ENCODE data around the gene USO1.

Gene USO1

DNA sequence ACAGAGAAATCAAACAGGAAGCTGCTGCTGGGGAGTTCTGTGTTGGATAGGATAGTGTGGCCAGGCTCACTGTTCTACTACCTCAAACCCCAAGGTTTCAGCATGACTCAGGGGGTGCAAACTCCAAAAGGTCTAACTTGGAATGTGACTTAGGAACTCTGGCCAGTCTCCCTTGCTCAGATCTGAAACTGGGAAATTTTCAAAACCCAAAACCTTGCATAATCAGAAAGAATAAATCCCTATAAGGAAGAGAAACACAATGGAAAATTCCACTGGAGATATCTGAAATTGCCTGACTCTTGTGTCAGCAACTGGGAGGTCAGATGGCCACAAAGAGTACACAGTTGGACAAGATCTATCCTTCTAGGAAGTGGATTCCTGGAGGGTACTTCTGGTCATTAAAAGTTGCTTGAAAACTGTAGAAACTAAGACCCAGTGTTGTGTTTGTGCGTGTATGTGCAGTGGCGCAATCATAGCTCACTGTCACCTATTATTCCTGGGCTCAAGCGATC is 119.8 kb downstream of the USO1 start:
- DNase-seq (ENCODE audit: low spot score) = no peak

DNA sequence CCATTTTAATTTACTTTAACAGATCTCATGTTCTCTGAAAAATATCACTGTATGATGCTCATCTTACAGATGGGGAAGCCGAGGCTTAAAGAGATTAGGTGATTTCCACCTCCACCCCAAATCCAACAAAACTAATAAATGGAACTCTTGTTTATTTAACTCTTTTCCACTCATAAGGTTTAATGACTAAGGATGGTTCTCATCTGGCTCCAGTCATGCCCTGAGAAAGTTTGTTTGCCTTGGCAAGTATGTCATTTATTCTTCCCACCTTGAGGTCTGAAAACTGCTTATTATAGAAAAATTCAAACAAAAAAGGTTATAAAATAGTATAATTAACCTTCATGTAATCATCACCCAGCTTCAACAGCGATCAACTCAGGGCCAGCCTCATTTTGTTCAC is 121.6 kb downstream of the USO1 start:
- no peak for DNase-seq (ENCODE audit: low spot score)

DNA sequence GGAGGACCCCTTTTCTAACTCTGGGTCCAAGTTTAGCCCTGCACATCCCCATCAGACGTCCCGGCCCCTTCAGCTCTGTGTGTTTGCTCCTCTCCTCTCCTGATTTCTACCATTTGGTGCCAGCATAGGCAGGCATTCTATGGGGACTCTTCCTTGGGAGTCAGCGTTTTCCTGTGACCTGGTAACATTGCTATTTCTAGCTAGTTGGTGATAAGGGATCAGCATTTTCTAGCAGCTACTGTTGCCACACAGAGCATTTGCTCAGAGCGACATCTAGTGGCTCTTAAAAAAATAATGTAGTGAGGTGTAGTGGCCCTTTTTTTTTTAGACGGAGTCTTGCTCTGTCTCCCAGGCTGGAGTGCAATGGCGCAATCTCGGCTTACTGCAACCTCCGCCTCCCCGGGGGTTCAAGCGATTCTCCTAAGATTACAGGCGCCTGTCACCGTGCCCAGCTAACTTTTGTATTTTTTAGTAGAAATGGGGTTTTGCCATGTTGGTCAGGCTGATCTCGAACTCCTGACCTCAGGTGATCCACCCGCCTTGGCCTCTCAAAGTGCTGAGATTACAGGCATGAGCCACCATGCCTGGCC is 123.9 kb downstream of the USO1 start:
- peak; percentile 91 for DNase-seq (ENCODE audit: low spot score)

DNA sequence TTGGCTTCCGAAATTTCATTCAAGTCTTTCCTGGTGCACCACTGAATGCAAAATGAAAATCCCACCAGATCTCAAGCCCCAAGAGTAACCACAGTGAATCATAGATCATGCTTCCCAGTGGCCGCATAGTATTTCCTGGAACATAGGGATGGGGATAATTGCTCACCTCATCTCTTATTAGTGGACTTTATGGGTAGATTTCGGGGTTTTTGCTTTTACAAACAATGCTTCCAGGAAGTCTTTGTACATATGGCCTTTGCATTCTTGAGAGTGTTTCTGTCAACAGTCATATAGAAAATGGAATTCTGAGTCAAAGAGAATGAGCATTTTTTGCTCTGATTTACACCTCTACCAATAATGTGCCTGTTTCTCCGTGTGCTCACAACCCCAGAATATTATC is 124.5 kb downstream of the USO1 start:
- DNase-seq (ENCODE audit: low spot score) = no peak

DNA sequence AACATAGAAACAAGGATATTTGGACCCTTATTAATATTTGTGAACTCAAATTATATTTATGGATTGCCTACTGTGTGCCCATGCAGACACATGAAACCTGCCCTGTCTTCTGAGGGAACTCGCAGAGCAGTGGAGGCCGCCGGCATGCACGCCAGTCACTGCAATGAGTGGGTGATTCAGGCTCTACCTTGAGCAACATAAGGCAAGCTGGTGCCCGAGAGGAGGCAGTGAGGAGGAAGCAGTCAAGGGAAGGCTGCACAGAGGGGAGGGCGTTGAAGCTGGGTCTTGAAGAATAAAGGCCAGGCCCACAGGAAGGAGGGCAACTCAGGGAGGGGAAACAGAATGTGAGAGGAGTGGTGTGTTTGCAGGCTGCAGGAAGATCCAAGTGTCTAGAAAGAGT is 125.1 kb downstream of the USO1 start:
- DNase-seq (ENCODE audit: low spot score) = no peak

DNA sequence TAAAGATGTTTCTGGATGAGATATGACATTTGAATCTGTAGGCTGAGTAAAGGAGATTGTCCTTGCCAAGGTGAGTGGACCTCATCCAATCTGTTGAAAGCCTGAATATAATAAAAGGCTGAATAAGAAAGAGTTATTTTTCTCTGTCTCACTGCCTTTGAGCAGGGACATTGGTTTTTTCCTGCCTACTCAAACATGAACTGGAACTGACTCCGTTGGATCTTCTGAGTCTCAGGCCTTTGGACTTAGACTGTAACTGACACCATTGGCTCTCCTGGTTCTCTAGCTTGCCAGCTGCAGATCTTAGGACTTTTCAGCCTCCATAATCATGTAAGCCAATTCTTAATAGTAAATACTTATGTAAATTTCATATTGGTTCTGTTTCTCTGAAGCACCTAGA is 134.3 kb downstream of the USO1 start:
- no peak for DNase-seq (ENCODE audit: low spot score)

DNA sequence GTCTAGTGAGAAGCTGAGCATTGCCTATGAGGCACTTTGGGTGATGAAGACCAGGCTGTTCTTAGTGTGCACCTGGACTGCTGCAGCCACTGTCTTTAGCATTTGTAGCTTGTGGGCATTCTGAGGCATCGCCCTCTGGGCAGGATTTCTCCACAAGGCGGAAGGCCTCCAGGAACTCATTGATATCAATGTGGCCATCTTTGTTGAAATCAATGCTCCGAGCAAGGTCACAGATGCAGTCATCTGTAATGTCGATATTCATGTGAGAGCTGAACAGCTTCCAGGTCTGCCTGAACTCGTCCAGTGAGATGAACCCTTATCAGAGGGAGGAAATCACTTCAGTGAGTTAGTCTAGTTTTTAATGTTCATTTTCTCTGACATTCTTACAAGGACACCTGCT is 136.2 kb downstream of the USO1 start:
- DNase-seq (ENCODE audit: low spot score) = no peak
